ENCODE results near the gene UNC5C. TPM values are rescaled to one million over a fixed set of nuclear protein-coding genes. Genes with fewer than 3 reads are reported as not detected.
A peak's percentile ranks its signal among the peaks of the same experiment; 100 is the strongest.

UNC5C gene
- total RNA-seq, 1 donor from 2014 or later: 0.97 TPM

- Mint-ChIP-seq H3K27ac (ENCODE audit: unreplicated experiment) (no peak overlapping the region), H3K9me3 (ENCODE audit: unreplicated experiment) (no peaks in the 10 kb centered on the region), H3K4me3 (ENCODE audit: unreplicated experiment) (peak overlapping the region; percentile 87), H3K36me3 (ENCODE audit: low read depth, unreplicated experiment) (no peaks in the 10 kb centered on the region), H3K4me1 (ENCODE audit: unreplicated experiment) (peaks cover 34% of the 10 kb centered on the region), H3K27me3 (ENCODE audit: unreplicated experiment) (peaks cover 13% of the 10 kb centered on the region)
- no peak for DNase-seq (ENCODE audit: low spot score)
- no peak for TF ChIP-seq CTCF (IDR thresholded peaks at IDR 0.05; ENCODE audit: unreplicated experiment)
These were observed 1.6 kb upstream of the UNC5C start for GRCh38 chr4:95550115-95550987.

- Mint-ChIP-seq H3K9me3 (ENCODE audit: unreplicated experiment) (no peaks in the 10 kb centered on the region), H3K4me3 (ENCODE audit: unreplicated experiment) (peak overlapping the region; percentile 87), H3K27ac (ENCODE audit: unreplicated experiment) (no peak overlapping the region), H3K27me3 (ENCODE audit: unreplicated experiment) (peaks cover 13% of the 10 kb centered on the region), H3K4me1 (ENCODE audit: unreplicated experiment) (peaks cover 34% of the 10 kb centered on the region), H3K36me3 (ENCODE audit: low read depth, unreplicated experiment) (no peaks in the 10 kb centered on the region)
- no peak for TF ChIP-seq CTCF (IDR thresholded peaks at IDR 0.05; ENCODE audit: unreplicated experiment)
- DNase-seq (ENCODE audit: low spot score): peak; percentile 55
These were observed 707 bp upstream of the UNC5C start for GRCh38 chr4:95549246-95550114.

GRCh38 chr4:95547715-95548471 lies 880 bp downstream of the UNC5C start:
- Mint-ChIP-seq H3K36me3 (ENCODE audit: low read depth, unreplicated experiment) (no peaks in the 10 kb centered on the region), H3K27ac (ENCODE audit: unreplicated experiment) (no peak overlapping the region), H3K4me3 (ENCODE audit: unreplicated experiment) (peak overlapping the region; percentile 88), H3K4me1 (ENCODE audit: unreplicated experiment) (peaks cover 34% of the 10 kb centered on the region), H3K9me3 (ENCODE audit: unreplicated experiment) (no peaks in the 10 kb centered on the region), H3K27me3 (ENCODE audit: unreplicated experiment) (peaks cover 13% of the 10 kb centered on the region)
- no peak for TF ChIP-seq CTCF (IDR thresholded peaks at IDR 0.05; ENCODE audit: unreplicated experiment)
- peak; percentile 28 for DNase-seq (ENCODE audit: low spot score)

- TF ChIP-seq CTCF (IDR thresholded peaks at IDR 0.05; ENCODE audit: unreplicated experiment): no peak
- Mint-ChIP-seq H3K27ac (ENCODE audit: unreplicated experiment) (no peak overlapping the region), H3K4me1 (ENCODE audit: unreplicated experiment) (peaks cover 34% of the 10 kb centered on the region), H3K4me3 (ENCODE audit: unreplicated experiment) (peak overlapping the region; percentile 88), H3K27me3 (ENCODE audit: unreplicated experiment) (peaks cover 13% of the 10 kb centered on the region), H3K9me3 (ENCODE audit: unreplicated experiment) (no peaks in the 10 kb centered on the region), H3K36me3 (ENCODE audit: low read depth, unreplicated experiment) (no peaks in the 10 kb centered on the region)
- peak; percentile 10 for DNase-seq (ENCODE audit: low spot score)
These were observed 1.7 kb downstream of the UNC5C start for GRCh38 chr4:95546866-95547714.
